OCI-LY3 (cell line): Measurements from ENCODE around the gene ZFP62.

Experiments
- CTCF ChIP-seq: fragments of 200-600, 300-600 bp; sonication (generic); IDR thresholded peaks from 2 replicates; pipeline ENCODE4 v1.5.1; 2014; ENCODE audit warnings: antibody characterized with exemption, low read length, low read depth
- EZH2phosphoT487 ChIP-seq: fragments of 200-600 bp; shearing (Covaris generic); IDR thresholded peaks from 2 replicates; pipeline ENCODE4 v1.6.1; 2018; ENCODE audit warnings: antibody characterized with exemption, mixed run types, low read depth

GRCh38 chr5:180873615-180874520 is 12.8 kb upstream of the ZFP62 start:
- no peak for TF ChIP-seq CTCF
- no peak for TF ChIP-seq EZH2phosphoT487
